SK-N-SH (cell line): Measurements from ENCODE around the gene PEPD. TPM values are rescaled to one million over a fixed set of nuclear protein-coding genes. Genes with fewer than 3 reads are reported as not detected.

Experiments used
- CTCF ChIA-PET: fragments of 300-600, 350-600 bp; formaldehyde crosslinking; extraction: SDS; loops from one replicate; lab custom pipeline; 2021; lab: Yijun Ruan, JAX
- POLR2A ChIA-PET: fragments of 350-600 bp; sonication (Branson Sonifier 250); formaldehyde crosslinking; extraction: SDS; loops from one replicate; lab custom pipeline; 2020; ENCODE audit warnings: antibody characterized with exemption, inconsistent platforms; lab: Yijun Ruan, JAX
- DNase-seq: peaks from one replicate; pipeline ENCODE4 v3.0.0; 2012
- H2AFZ ChIP-seq: fragments of 200-600 bp; sonication (generic); 2 replicates; pipeline ENCODE4 v1.8.1; 2016; ENCODE audit warnings: antibody characterized with exemption, mild to moderate bottlenecking, low read depth
- H3F3A ChIP-seq: fragments of 200-600 bp; sonication (generic); replicated peaks from 2 replicates; pipeline ENCODE3; 2016; ENCODE audit warnings: antibody characterized with exemption, mild to moderate bottlenecking; ENCODE audit not compliant: insufficient read depth
- H3K27ac ChIP-seq, 2 experiments: fragments of 200-500 bp in 1 of 2; fragments of 200-600 bp in 1 of 2; sonication (Bioruptor generic) in 1 of 2; sonication (generic), shearing (Covaris generic) in 1 of 2; 2 replicates each; pipeline versions ENCODE4 v1.5.1 to v1.6.1; 2014 to 2016; ENCODE audit warnings: low read depth in 2 of 2, inconsistent platforms in 1 of 2, low read length in 1 of 2, mild to moderate bottlenecking in 1 of 2, mixed read lengths in 1 of 2
- H3K27me3 ChIP-seq: fragments of 200-600 bp; sonication (generic), shearing (Covaris generic); 2 replicates; pipeline ENCODE4 v1.6.1; 2016; ENCODE audit warnings: mixed run types; ENCODE audit not compliant: insufficient read depth
- H3K36me3 ChIP-seq, 2 experiments: fragments of 200-500 bp in 1 of 2; fragments of 200-600 bp in 1 of 2; sonication (Bioruptor generic) in 1 of 2; sonication (generic) in 1 of 2; replicated peaks in 1 of 2; 2 replicates each; pipeline versions ENCODE3 to v1.5.1; 2014 to 2016; ENCODE audit warnings: low read length in 1 of 2, mild to moderate bottlenecking in 1 of 2; ENCODE audit not compliant: insufficient read depth in 2 of 2, control insufficient read depth in 1 of 2
- H3K4me1 ChIP-seq, 2 experiments: fragments of 200-500 bp in 1 of 2; fragments of 200-600 bp in 1 of 2; sonication (Bioruptor generic) in 1 of 2; sonication (generic), shearing (Covaris generic) in 1 of 2; 2 replicates each; pipeline versions ENCODE4 v1.5.1 to v1.6.1; 2014 to 2016; ENCODE audit warnings: low read depth in 1 of 2, low read length in 1 of 2, mixed run types in 1 of 2; ENCODE audit not compliant: insufficient read depth in 2 of 2, control insufficient read depth in 1 of 2
- H3K4me2 ChIP-seq: fragments of 200-600 bp; sonication (generic), shearing (Covaris generic); 2 replicates; pipeline ENCODE4 v1.6.1; 2017; ENCODE audit warnings: mixed run types
- H3K4me3 ChIP-seq, 2 experiments: fragments of 200-500 bp in 1 of 2; fragments of 200-600 bp in 1 of 2; sonication (Bioruptor generic) in 1 of 2; sonication (generic), shearing (Covaris generic) in 1 of 2; 2 replicates each; pipeline versions ENCODE4 v1.5.1 to v1.8.1; 2014 to 2016; ENCODE audit warnings: low read depth in 2 of 2, inconsistent platforms in 1 of 2, low read length in 1 of 2, mild to moderate bottlenecking in 1 of 2, mixed read lengths in 1 of 2, moderate library complexity in 1 of 2
- H3K79me2 ChIP-seq: fragments of 200-600 bp; sonication (generic); 2 replicates; pipeline ENCODE4 v1.8.1; 2017; ENCODE audit warnings: mild to moderate bottlenecking; ENCODE audit not compliant: insufficient read depth
- H3K9ac ChIP-seq: fragments of 200-600 bp; sonication (generic); 2 replicates; pipeline ENCODE4 v1.6.1; 2017; ENCODE audit warnings: mixed run types
- H3K9me2 ChIP-seq: fragments of 200-600 bp; sonication (generic); 2 replicates; pipeline ENCODE4 v1.6.1; 2017; ENCODE audit warnings: mixed run types
- H3K9me3 ChIP-seq: fragments of 200-600 bp; sonication (generic); 2 replicates; pipeline ENCODE4 v1.6.1; 2017; ENCODE audit warnings: mixed run types, mild to moderate bottlenecking, moderate library complexity
- H4K20me1 ChIP-seq: fragments of 200-600 bp; sonication (generic); 2 replicates; pipeline ENCODE4 v1.6.1; 2017; ENCODE audit warnings: mild to moderate bottlenecking, mixed run types; ENCODE audit not compliant: insufficient read depth
- GABPA ChIP-seq: IDR thresholded peaks from 2 replicates; pipeline ENCODE4 v1.4.0; 2012; ENCODE audit warnings: low read depth, mild to moderate bottlenecking
- GATA2 ChIP-seq: sonication (generic); formaldehyde crosslinking; IDR thresholded peaks from 2 replicates; pipeline ENCODE4 v1.5.0; 2020; ENCODE audit warnings: mild to moderate bottlenecking, missing genetic modification reagents
- JUND ChIP-seq: IDR thresholded peaks from 2 replicates; pipeline ENCODE4 v1.4.0; 2012
- MXI1 ChIP-seq: IDR thresholded peaks from 2 replicates; pipeline ENCODE4 v1.6.1; 2012; ENCODE audit warnings: mild to moderate bottlenecking, low read depth, low read length, improper control_type of control experiment
- POLR2AphosphoS5 ChIP-seq: IDR thresholded peaks from 2 replicates; pipeline ENCODE4 v1.6.1; 2012; ENCODE audit warnings: low read depth, low read length
- RAD21 ChIP-seq: IDR thresholded peaks from 2 replicates; pipeline ENCODE4 v1.6.1; 2012; ENCODE audit warnings: mild to moderate bottlenecking, low read length
- RCOR1 ChIP-seq: fragments of 150-350 bp; IDR thresholded peaks from 2 replicates; pipeline ENCODE4 v1.6.1; 2017; ENCODE audit warnings: antibody characterized with exemption, low read length
- RXRA ChIP-seq: IDR thresholded peaks from 2 replicates; pipeline ENCODE4 v1.4.0; 2012; ENCODE audit warnings: low read depth, mild to moderate bottlenecking, borderline replicate concordance
- SIN3A ChIP-seq: IDR thresholded peaks from 2 replicates; pipeline ENCODE4 v1.6.1; 2012; ENCODE audit warnings: low read depth, mild to moderate bottlenecking, low read length, moderate library complexity, borderline replicate concordance
- SMC3 ChIP-seq: IDR thresholded peaks from 2 replicates; pipeline ENCODE4 v1.6.1; 2012; ENCODE audit warnings: low read depth, low read length, improper control_type of control experiment
- YY1 ChIP-seq: IDR thresholded peaks from 2 replicates; pipeline ENCODE4 v1.4.0; 2012; ENCODE audit warnings: low read depth, mild to moderate bottlenecking
- WGBS: methylation state at CpG from one replicate; pipeline ENCODE4 v1.1.6; 2017; ENCODE audit warnings: low lambda C conversion rate; 5-methylcytosine and 5-hydroxymethylcytosine counted together
- polyA plus RNA-seq, 3 experiments: library from polyadenylated mRNA; depleted of rRNA; stranded (reverse); fragments of >200 nt; gene quantifications; 2 replicates each; pipeline ENCODE4 v1.2.3, GENCODE V29; 2012
- TF ChIP-seq, protein P1 (sequence below): IDR thresholded peaks from 2 replicates; pipeline ENCODE4 v1.4.0; 2012; ENCODE audit warnings: low read depth, borderline replicate concordance
- TF ChIP-seq, protein P2 (sequence below): fragments of 150-350 bp; IDR thresholded peaks from 2 replicates; pipeline ENCODE4 v1.6.1; 2017; ENCODE audit warnings: antibody characterized with exemption, low read length, low read depth, borderline replicate concordance
- TF ChIP-seq, protein P3 (sequence below): fragments of 200-600 bp; sonication (generic); IDR thresholded peaks from 2 replicates; pipeline ENCODE4 v1.6.1; 2017; ENCODE audit warnings: antibody characterized with exemption, mild to moderate bottlenecking, moderate library complexity
- TF ChIP-seq, protein P4 (sequence below): IDR thresholded peaks from 2 replicates; pipeline ENCODE4 v1.4.0; 2012; ENCODE audit warnings: low read depth, borderline replicate concordance

Gene PEPD
- polyA plus RNA-seq, 1 of the 3 experiments (the other 2 are of a cell fraction): 88.9 TPM

DNA sequence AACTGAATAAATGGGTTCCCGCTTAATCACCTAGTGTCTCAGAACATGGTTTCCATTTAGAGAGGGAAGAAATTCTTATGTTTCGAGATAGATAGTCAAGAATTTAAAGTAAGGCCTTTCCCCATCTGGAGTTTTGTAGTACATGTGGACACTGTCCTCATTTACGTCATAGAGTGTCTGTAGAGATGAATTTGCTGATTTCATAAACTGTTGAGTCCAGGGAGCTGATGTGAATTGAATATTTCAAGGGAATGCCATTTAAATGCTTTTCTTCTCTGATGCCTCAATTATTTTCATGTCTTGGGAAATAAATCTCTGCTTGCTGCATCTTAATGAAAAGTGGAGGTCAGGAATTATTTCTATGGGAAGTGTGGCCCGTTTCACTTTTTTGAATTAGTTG lies 138.6 kb downstream of the PEPD start:
- H3K4me1 ChIP-seq: peaks cover 0 to 11% of the 10 kb centered on the region in 2 experiments; a peak in 1 of 4 replicates
- H3K27me3 ChIP-seq: no peaks in the 10 kb centered on the region
- ChIA-PET POLR2A (interaction anchor here (2.3 kb wide), 1 partner anchor 9 kb away, joined by 10 read pairs; the partner anchor contains the start of gene CEBPG), CTCF (interaction anchor here (0.6 to 5.4 kb wide), 6 partner anchors 9 to 147 kb away, joined by 3 to 32 read pairs (median 7); partner anchors contain the start of gene CEBPG)
- no peak overlapping the region for H3K9ac ChIP-seq
- peaks cover 98% of the 10 kb centered on the region for H4K20me1 ChIP-seq
- H3K4me3 ChIP-seq: no peak overlapping the region
- H3K9me2 ChIP-seq: no peaks in the 10 kb centered on the region
- TF ChIP-seq MXI1: no peak
- no peak for TF ChIP-seq SMC3
- TF ChIP-seq, protein P1, sequence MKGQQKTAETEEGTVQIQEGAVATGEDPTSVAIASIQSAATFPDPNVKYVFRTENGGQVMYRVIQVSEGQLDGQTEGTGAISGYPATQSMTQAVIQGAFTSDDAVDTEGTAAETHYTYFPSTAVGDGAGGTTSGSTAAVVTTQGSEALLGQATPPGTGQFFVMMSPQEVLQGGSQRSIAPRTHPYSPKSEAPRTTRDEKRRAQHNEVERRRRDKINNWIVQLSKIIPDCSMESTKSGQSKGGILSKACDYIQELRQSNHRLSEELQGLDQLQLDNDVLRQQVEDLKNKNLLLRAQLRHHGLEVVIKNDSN: no peak
- TF ChIP-seq RCOR1: no peak
- no peak for TF ChIP-seq GABPA
- no peak for TF ChIP-seq POLR2AphosphoS5
- no peak for TF ChIP-seq RXRA
- TF ChIP-seq SIN3A: no peak
- TF ChIP-seq, protein P2, sequence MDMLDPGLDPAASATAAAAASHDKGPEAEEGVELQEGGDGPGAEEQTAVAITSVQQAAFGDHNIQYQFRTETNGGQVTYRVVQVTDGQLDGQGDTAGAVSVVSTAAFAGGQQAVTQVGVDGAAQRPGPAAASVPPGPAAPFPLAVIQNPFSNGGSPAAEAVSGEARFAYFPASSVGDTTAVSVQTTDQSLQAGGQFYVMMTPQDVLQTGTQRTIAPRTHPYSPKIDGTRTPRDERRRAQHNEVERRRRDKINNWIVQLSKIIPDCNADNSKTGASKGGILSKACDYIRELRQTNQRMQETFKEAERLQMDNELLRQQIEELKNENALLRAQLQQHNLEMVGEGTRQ: no peak
- no peak for TF ChIP-seq GATA2 (CRISPR knock-in tag)
- DNase-seq: no peak
- H3K9me3 ChIP-seq: no peaks in the 10 kb centered on the region
- no peak overlapping the region for H3K4me2 ChIP-seq
- peaks cover 18 to 34% of the 10 kb centered on the region in 2 experiments for H3K36me3 ChIP-seq
- no peaks in the 10 kb centered on the region for H3F3A ChIP-seq
- H3K27ac ChIP-seq: no peak overlapping the region
- 93% methylated on average over 4 of the region's 4 CpGs for WGBS
- no peak overlapping the region for H2AFZ ChIP-seq
- H3K79me2 ChIP-seq: peaks cover 86% of the 10 kb centered on the region

DNA sequence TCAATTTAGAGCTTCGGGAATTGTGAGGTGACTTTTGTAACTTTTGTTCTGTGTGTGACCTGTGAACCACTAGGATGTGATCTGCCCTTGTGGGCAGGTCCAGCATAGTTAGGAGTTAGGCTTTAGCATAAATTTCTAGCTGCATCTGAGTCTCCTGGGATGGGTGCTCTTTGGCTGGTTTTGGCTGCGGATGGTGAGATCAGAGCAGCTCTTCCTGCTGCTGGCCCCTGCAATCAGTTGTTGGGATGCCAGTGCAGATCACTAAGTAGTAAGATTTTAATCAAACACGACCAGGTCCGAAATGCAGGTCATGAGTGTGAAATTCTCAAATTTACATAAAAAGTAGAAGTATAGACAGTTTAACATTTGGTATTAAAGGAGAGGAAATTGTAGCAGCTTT lies 139.6 kb downstream of the PEPD start:
- Histone ChIP-seq H3K4me3 (no peak overlapping the region), H2AFZ (no peak overlapping the region), H3K9me2 (no peaks in the 10 kb centered on the region), H3K9me3 (no peaks in the 10 kb centered on the region), H3K4me1 (peaks cover 0 to 10% of the 10 kb centered on the region in 2 experiments; a peak in 2 of 4 replicates), H3K79me2 (peaks cover 96% of the 10 kb centered on the region), H3K4me2 (no peak overlapping the region), H3K9ac (no peak overlapping the region), H4K20me1 (peaks cover 99% of the 10 kb centered on the region), H3K36me3 (peaks cover 18 to 26% of the 10 kb centered on the region in 2 experiments), H3F3A (no peaks in the 10 kb centered on the region), H3K27ac (no peak overlapping the region), H3K27me3 (no peaks in the 10 kb centered on the region)
- ChIA-PET CTCF (interaction anchor here (0.7 to 5.4 kb wide), 10 partner anchors 10 to 147 kb away, joined by 3 to 32 read pairs (median 3); no protein-coding TSS in a partner anchor), POLR2A (interaction anchor here (2.3 kb wide), 1 partner anchor 8 kb away, joined by 10 read pairs; the partner anchor contains the start of gene CEBPG)
- DNase-seq: no peak
- 89% methylated on average over 4 of the region's 4 CpGs for WGBS
- TF ChIP-seq, protein P3, sequence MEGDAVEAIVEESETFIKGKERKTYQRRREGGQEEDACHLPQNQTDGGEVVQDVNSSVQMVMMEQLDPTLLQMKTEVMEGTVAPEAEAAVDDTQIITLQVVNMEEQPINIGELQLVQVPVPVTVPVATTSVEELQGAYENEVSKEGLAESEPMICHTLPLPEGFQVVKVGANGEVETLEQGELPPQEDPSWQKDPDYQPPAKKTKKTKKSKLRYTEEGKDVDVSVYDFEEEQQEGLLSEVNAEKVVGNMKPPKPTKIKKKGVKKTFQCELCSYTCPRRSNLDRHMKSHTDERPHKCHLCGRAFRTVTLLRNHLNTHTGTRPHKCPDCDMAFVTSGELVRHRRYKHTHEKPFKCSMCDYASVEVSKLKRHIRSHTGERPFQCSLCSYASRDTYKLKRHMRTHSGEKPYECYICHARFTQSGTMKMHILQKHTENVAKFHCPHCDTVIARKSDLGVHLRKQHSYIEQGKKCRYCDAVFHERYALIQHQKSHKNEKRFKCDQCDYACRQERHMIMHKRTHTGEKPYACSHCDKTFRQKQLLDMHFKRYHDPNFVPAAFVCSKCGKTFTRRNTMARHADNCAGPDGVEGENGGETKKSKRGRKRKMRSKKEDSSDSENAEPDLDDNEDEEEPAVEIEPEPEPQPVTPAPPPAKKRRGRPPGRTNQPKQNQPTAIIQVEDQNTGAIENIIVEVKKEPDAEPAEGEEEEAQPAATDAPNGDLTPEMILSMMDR: no peak
- TF ChIP-seq YY1: no peak
- TF ChIP-seq RAD21: no peak
- TF ChIP-seq, protein P1: no peak
- TF ChIP-seq, protein P4, sequence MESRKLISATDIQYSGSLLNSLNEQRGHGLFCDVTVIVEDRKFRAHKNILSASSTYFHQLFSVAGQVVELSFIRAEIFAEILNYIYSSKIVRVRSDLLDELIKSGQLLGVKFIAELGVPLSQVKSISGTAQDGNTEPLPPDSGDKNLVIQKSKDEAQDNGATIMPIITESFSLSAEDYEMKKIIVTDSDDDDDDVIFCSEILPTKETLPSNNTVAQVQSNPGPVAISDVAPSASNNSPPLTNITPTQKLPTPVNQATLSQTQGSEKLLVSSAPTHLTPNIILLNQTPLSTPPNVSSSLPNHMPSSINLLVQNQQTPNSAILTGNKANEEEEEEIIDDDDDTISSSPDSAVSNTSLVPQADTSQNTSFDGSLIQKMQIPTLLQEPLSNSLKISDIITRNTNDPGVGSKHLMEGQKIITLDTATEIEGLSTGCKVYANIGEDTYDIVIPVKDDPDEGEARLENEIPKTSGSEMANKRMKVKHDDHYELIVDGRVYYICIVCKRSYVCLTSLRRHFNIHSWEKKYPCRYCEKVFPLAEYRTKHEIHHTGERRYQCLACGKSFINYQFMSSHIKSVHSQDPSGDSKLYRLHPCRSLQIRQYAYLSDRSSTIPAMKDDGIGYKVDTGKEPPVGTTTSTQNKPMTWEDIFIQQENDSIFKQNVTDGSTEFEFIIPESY: no peak
- TF ChIP-seq, protein P2: no peak
- no peak for TF ChIP-seq JUND
